ENCODE data around the gene CARD9.

Gene CARD9

GRCh38 chr9:136328622-136329041 lies 44.8 kb downstream of the CARD9 start:
- Histone ChIP-seq H3K36me3 (ENCODE audit: control insufficient read depth, insufficient read depth, low read length) (no peaks in the 10 kb centered on the region), H3K4me3 (replicated peaks; ENCODE audit: low read depth, low read length) (no peak overlapping the region), H3K27me3 (replicated peaks; ENCODE audit: control insufficient read depth, insufficient read depth, low read length) (peaks cover 3% of the 10 kb centered on the region)
- no peak for DNase-seq (ENCODE audit: extremely low read depth, insufficient read length)
- TF ChIP-seq CTCF (IDR thresholded peaks at IDR 0.05; ENCODE audit: insufficient read depth, low read length, poor library complexity, severe bottlenecking), result no peak

GRCh38 chr9:136328011-136328621 lies 45.4 kb downstream of the CARD9 start:
- no peak for DNase-seq (ENCODE audit: extremely low read depth, insufficient read length)
- Histone ChIP-seq H3K36me3 (ENCODE audit: control insufficient read depth, insufficient read depth, low read length) (no peaks in the 10 kb centered on the region), H3K4me3 (replicated peaks; ENCODE audit: low read depth, low read length) (no peak overlapping the region), H3K27me3 (replicated peaks; ENCODE audit: control insufficient read depth, insufficient read depth, low read length) (peaks cover 3% of the 10 kb centered on the region)
- TF ChIP-seq CTCF (IDR thresholded peaks at IDR 0.05; ENCODE audit: insufficient read depth, low read length, poor library complexity, severe bottlenecking), result no peak

- no peak for DNase-seq (ENCODE audit: extremely low read depth, insufficient read length)
- Histone ChIP-seq H3K27me3 (replicated peaks; ENCODE audit: control insufficient read depth, insufficient read depth, low read length) (peaks cover 3% of the 10 kb centered on the region), H3K36me3 (ENCODE audit: control insufficient read depth, insufficient read depth, low read length) (no peaks in the 10 kb centered on the region), H3K4me3 (replicated peaks; ENCODE audit: low read depth, low read length) (no peak within 1 kb of the TSS)
- no peak for TF ChIP-seq CTCF (IDR thresholded peaks at IDR 0.05; ENCODE audit: insufficient read depth, low read length, poor library complexity, severe bottlenecking)
These were observed 46.0 kb downstream of the CARD9 start, which contains the start of gene GPSM1 for GRCh38 chr9:136327304-136327974. GPSM1 (plus strand) TSS chr9:136327539; CDS start chr9:136327696, 157 bp downstream.

- no peak for TF ChIP-seq CTCF (IDR thresholded peaks at IDR 0.05; ENCODE audit: insufficient read depth, low read length, poor library complexity, severe bottlenecking)
- no peak for DNase-seq (ENCODE audit: extremely low read depth, insufficient read length)
- Histone ChIP-seq H3K4me3 (replicated peaks; ENCODE audit: low read depth, low read length) (no peak overlapping the region), H3K27me3 (replicated peaks; ENCODE audit: control insufficient read depth, insufficient read depth, low read length) (peaks cover 3% of the 10 kb centered on the region), H3K36me3 (ENCODE audit: control insufficient read depth, insufficient read depth, low read length) (no peaks in the 10 kb centered on the region)
These were observed 46.6 kb downstream of the CARD9 start for GRCh38 chr9:136326761-136327303.

GRCh38 chr9:136326061-136326760 lies 47.3 kb downstream of the CARD9 start:
- H3K4me3 ChIP-seq (replicated peaks; ENCODE audit: low read depth, low read length), result no peak overlapping the region
- DNase-seq (ENCODE audit: extremely low read depth, insufficient read length), result no peak

More at GRCh38 chr9:136326061-136326760, 47.3 kb downstream of the CARD9 start:
- no peak for TF ChIP-seq CTCF (IDR thresholded peaks at IDR 0.05; ENCODE audit: insufficient read depth, low read length, poor library complexity, severe bottlenecking)
- Histone ChIP-seq H3K36me3 (ENCODE audit: control insufficient read depth, insufficient read depth, low read length) (no peaks in the 10 kb centered on the region), H3K27me3 (replicated peaks; ENCODE audit: control insufficient read depth, insufficient read depth, low read length) (peaks cover 3% of the 10 kb centered on the region)
